ENCODE measurements around the gene ZNF100. TPM values are rescaled to one million over a fixed set of nuclear protein-coding genes. Genes with fewer than 3 reads are reported as not detected.
"Not testable (repeated sequence)": the region's sequence is repeated elsewhere in the genome, so short reads cannot be mapped to it uniquely, and the experiment has no call there.

Gene ZNF100
- total RNA-seq, 8 experiments from 2014 or later, result 2.6 to 10.0 (median 5.6) TPM

DNA sequence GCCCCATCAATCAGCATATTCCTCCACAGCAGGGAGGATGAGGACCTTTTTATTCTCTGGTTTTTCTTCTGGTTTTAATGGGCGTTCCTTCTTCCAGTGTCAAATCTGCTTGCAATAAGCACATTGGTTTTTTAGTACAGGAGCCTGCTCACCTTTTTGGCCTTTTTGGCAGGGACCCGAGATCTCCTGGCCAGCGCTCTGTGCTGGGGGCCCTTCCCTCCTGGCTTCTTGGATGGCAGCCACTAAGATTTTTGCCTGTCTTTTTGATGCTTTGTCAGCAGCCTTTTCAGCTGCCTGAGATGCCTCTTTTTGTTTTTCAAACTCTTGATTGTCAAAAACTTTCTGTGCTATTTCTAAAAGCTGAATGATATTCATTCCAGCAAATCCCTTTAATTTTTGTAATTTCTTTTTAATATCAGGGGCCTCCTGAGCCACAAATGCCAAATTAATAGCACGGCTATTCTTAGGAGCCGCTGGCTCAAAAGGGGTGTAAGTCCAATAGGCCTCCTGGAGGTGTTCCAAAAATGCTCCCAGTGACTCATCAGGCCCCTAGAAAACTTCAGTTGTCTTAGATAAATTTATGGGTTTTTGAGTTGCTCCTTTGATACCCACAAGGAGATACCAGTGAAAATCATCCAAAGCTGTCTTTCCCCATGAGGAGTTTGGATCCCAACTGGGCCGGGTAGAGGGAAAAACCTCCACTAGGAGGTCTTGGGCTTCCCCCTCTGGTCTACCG lies 73.0 kb downstream of the ZNF100 start:
- in situ Hi-C loops (cut with MboI; ENCODE audit: low pct_unique_long_range_greater_than_20kb in 2 of 9, low sequenced_read_pairs in 9 of 9, unreplicated experiment in 9 of 9), result no loop called here
- ATAC-seq (replicated peaks in 6 of 8), result no peak
- Histone ChIP-seq H3K4me3 (no peak overlapping the region), H3K27ac (no peak overlapping the region), H3K4me1 (replicated peaks in 1 of 2) (no peaks in the 10 kb centered on the region)
- 9 to 100% (median 59%) methylated on average over 2 to 7 of the region's 7 CpGs for WGBS, 10 experiments

DNA sequence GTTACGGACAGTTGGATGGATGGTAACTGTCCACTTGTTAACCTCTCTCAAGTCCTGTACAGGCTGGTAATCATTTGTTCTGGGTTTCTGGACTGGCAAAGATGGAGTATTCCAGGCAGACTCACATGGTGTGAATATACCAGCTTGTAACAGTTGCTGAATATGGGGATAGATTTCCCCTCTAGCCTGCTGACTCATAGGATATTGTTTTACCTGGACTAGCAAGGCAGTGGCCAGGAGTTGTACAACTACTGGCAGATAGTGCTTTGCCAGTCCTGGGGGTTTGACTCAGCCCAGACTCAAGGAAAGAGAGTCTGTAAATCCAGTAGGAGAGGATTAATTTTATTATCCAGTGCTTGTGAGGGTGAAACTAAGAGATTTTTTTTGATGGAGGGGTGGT lies 74.0 kb downstream of the ZNF100 start:
- Histone ChIP-seq H3K4me3 (no peak overlapping the region), H3K27ac (no peak overlapping the region), H3K4me1 (replicated peaks in 1 of 2) (no peaks in the 10 kb centered on the region)
- in situ Hi-C loops (cut with MboI; ENCODE audit: low pct_unique_long_range_greater_than_20kb in 2 of 9, low sequenced_read_pairs in 9 of 9, unreplicated experiment in 9 of 9), result no loop called here
- no peak for ATAC-seq (replicated peaks in 6 of 8)
- 67 to 100% (median 83%) methylated on average over 1 of the region's 1 CpG; no CpG with 5 or more reads in 5 of the 10 experiments for WGBS, 10 experiments

DNA sequence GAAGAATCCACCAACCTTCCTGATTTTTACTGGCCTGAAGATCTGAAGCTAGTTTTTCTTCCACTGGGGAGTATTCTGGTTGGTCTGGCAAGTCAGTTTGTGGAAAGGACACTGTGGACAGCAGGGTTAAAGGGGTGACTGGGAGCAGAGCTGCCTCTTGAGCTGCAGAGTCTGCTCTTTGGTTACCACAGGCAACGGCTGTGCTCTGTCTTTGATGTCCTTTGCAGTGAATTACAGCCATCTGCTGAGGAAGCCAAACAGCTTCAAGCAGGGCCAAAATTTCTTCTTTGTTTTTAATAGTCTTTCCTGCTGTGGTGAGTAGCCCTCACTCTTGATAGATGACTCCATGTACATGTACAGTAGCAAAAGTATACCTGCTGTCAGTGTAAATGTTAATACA lies 75.7 kb downstream of the ZNF100 start:
- in situ Hi-C loops (cut with MboI; ENCODE audit: low pct_unique_long_range_greater_than_20kb in 2 of 9, low sequenced_read_pairs in 9 of 9, unreplicated experiment in 9 of 9), result no loop called here
- WGBS, 10 experiments, result 0 to 71% (median 0%) methylated on average over 1 of the region's 1 CpG; no CpG with 5 or more reads in 4 of the 10 experiments
- ATAC-seq (replicated peaks in 6 of 8), result peak in 1 of 8 experiments; percentile 70
- no peak overlapping the region for H3K27ac ChIP-seq
- no peaks in the 10 kb centered on the region for H3K4me1 ChIP-seq (replicated peaks in 1 of 2)
- H3K4me3 ChIP-seq, result no peak overlapping the region

DNA sequence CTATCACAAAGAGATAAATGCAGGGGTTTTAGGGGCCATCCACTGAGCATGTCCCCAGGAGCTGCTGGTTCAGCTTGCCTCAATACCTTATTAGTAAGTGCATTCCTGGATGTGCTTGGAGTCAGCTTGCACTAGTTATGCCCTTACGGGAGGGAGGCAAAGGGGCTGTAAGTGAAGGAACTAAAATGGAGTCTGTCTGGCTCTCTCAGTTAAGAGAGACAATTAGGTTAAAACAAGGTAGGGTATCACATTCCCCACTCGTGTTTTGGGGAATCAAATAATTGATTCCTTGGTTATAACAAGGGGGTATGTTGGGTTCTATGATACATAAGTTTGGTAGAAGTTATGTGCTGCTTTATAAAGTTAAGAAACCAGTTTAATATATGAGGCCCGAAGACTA lies 78.9 kb downstream of the ZNF100 start:
- Histone ChIP-seq H3K4me1 (replicated peaks in 1 of 2) (no peaks in the 10 kb centered on the region), H3K4me3 (no peak overlapping the region), H3K27ac (no peak overlapping the region)
- ATAC-seq (replicated peaks in 6 of 8), result no peak
- in situ Hi-C loops (cut with MboI; ENCODE audit: low pct_unique_long_range_greater_than_20kb in 2 of 9, low sequenced_read_pairs in 9 of 9, unreplicated experiment in 9 of 9), result no loop called here
- WGBS, 10 experiments, result 0 to 67% (median 20%) methylated on average over 1 to 3 of the region's 3 CpGs

DNA sequence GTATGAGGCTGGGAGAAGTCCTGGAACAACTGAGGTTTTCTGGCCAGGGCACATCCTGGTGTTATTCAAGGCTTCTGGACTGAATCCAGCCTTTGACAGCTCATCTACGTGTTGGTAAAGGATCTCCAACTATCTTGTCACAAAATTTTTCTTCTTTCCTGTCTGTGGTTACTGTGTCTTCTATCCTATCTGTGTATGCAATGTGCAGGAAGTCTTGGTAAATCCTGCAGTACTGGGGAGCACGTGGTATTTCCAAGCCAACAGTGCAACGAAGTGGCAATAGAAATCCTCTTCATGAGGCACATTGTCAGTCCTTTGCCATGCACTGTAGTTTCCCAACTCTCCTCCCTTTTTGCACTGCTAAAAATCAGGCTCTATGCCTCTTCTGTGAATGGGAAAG lies 86.7 kb downstream of the ZNF100 start:
- Histone ChIP-seq H3K27ac (no peak overlapping the region), H3K4me3 (no peak overlapping the region), H3K4me1 (replicated peaks in 1 of 2) (no peaks in the 10 kb centered on the region)
- in situ Hi-C loops (cut with MboI; ENCODE audit: low pct_unique_long_range_greater_than_20kb in 2 of 9, low sequenced_read_pairs in 9 of 9, unreplicated experiment in 9 of 9), result no loop called here
- no peak for ATAC-seq (replicated peaks in 6 of 8)
- 0 to 48% (median 17%) methylated on average over 1 to 2 of the region's 3 CpGs; no CpG with 5 or more reads in 3 of the 10 experiments for WGBS, 10 experiments

DNA sequence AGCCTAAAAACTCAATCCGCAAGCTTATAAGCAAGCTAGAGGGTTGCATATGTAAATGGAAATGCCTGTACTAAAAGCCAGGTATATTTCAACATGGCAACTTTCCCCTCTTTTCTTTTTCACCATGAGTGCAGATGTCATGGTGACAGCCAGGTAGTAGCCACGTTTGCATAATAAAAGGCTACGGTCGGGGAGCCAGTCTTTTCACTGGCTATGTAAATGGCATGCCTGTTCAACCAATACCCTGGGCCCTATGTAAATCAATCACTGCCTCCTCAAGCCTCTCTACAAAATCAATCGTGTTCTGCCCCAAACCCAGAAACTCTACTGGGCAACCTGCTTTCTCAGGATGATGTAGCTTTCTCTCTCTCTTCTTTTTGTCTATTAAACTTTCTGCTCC lies 87.4 kb downstream of the ZNF100 start:
- in situ Hi-C loops (cut with MboI; ENCODE audit: low pct_unique_long_range_greater_than_20kb in 2 of 9, low sequenced_read_pairs in 9 of 9, unreplicated experiment in 9 of 9), result no loop called here
- Histone ChIP-seq H3K4me1 (replicated peaks in 1 of 2) (no peaks in the 10 kb centered on the region), H3K27ac (no peak overlapping the region), H3K4me3 (no peak overlapping the region)
- WGBS, 10 experiments, result 7 to 55% (median 37%) methylated on average over 3 to 5 of the region's 5 CpGs; no CpG with 5 or more reads in 1 of the 10 experiments
- ATAC-seq (replicated peaks in 6 of 8), result no peak

DNA sequence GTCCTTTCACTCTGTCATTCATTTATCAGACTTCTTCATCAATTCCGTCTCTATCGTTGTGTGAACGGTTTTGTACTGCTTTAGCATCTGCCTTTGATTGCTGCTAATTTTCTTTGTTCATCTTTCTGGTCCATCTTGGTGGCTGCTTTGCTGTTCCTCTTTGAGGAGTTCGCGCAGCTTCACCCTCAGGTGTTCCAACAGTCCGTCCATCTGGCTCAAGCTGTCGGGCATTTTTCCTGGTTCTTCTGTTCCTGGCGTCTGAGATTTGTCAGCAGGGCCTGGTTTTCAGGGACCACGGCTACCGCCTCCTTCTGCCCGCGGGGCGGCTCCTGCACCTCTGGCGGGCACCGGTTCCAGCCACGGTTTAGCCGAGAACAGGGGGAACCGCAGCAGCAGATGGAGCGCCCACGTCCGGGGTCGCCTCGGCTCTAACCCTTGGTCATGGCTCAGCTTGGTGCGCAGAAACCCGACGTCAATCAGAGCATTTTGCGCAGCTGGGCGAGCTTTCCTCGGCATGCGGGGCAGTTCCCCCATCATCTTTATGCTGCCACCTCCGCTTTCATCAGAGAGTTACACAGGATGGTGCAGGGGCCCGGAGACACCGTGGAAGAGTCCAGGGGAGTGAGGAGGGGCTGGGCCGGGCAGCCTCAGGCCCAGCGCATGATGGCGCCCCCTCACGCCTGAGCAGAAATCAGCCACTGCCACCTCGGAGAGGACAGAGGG lies 89.5 kb downstream of the ZNF100 start:
- 43 to 100% (median 74%) methylated on average over 1 to 15 of the region's 38 CpGs; no CpG with 5 or more reads in 1 of the 10 experiments for WGBS, 10 experiments
- Histone ChIP-seq H3K4me3 (no peak overlapping the region), H3K27ac (no peak overlapping the region), H3K4me1 (replicated peaks in 1 of 2) (peaks cover 0 to 3% of the 10 kb centered on the region in 2 donors)
- in situ Hi-C loops (cut with MboI; ENCODE audit: low pct_unique_long_range_greater_than_20kb in 2 of 9, low sequenced_read_pairs in 9 of 9, unreplicated experiment in 9 of 9), result no loop called here
- ATAC-seq (replicated peaks in 6 of 8), result no peak

DNA sequence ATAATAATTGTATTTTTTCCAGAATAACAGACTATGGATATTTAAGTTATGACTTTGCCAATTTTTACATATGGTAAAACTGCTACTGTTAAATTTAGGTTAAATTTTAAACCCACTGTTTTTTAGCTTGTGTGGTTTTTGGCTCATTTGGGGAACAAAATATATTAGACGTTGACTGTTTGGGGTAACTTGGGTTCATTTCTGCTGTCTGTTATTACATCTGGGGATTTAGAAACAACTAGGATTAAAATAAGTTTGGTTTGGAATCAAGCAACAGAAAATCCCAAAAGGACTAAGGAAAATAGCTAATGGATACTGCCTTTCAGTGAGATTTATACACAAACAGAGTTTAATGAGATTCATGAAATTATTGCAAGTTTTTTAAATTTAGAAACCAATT lies 92.9 kb downstream of the ZNF100 start:
- Histone ChIP-seq H3K4me3 (no peak overlapping the region), H3K4me1 (replicated peaks in 1 of 2) (peaks cover 0 to 3% of the 10 kb centered on the region in 2 donors), H3K27ac (no peak overlapping the region)
- 0 to 100% (median 40%) methylated on average over 1 of the region's 1 CpG; no CpG with 5 or more reads in 1 of the 10 experiments for WGBS, 10 experiments
- in situ Hi-C loops (cut with MboI; ENCODE audit: low pct_unique_long_range_greater_than_20kb in 2 of 9, low sequenced_read_pairs in 9 of 9, unreplicated experiment in 9 of 9), result no loop called here
- no peak for ATAC-seq (replicated peaks in 6 of 8)

DNA sequence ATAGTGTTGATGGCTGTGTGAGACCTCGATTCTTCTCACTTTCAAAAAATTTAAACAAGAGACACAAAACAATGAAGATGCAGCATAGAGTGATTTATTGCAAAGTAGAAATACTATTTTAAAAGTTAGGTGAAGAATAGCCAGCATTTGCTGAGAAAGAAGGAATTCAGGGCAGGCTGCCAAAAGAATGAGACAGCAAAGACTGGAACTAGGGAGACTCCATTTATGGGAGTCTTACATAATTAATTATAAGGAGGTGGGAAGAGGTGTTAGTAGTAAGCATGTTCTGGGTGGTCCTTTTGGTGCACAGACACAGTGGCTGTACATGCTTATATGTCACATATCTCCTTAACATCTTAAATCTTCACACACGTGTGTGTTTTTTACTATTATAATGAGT lies 93.9 kb downstream of the ZNF100 start:
- H3K27ac ChIP-seq; H3K4me1 ChIP-seq (replicated peaks in 1 of 2); in situ Hi-C loops (cut with MboI; ENCODE audit: low pct_unique_long_range_greater_than_20kb in 2 of 9, low sequenced_read_pairs in 9 of 9, unreplicated experiment in 9 of 9); H3K4me3 ChIP-seq: not testable (repeated sequence)
- WGBS, 10 experiments, result 0 to 80% (median 21%) methylated on average over 1 to 2 of the region's 2 CpGs; no CpG with 5 or more reads in 7 of the 10 experiments
- ATAC-seq (replicated peaks in 6 of 8), result peak in 4 of 8 experiments; percentile 19 to 76 (median 40)

Other genes starting within 250 kb of the ZNF100 start
- gene ZNF43, start 68.6 kb upstream of the ZNF100 start, total RNA-seq, result 10 to 100 TPM in 5 of 8 experiments, 1 to 10 TPM in 3; 1.3 to 32.5 (median 13.7) TPM
- gene ZNF208, start 243.4 kb upstream of the ZNF100 start, total RNA-seq, result under 1 TPM in 5 of 8 experiments, not detected in 3; 0.05 to 0.71 (median 0.41) TPM

All from motor neuron (in vitro differentiated cells).